Natural killer cell (primary cell): ENCODE data around the gene AASDHPPT. TPM values are rescaled to one million over a fixed set of nuclear protein-coding genes. Genes with fewer than 3 reads are reported as not detected.
A peak's percentile ranks its signal among the peaks of the same experiment; 100 is the strongest.

ENCODE experiments used
- ATAC-seq, 3 donors: fragments of 150-1000 bp in 2 of 3; fragments of 200-7000 bp in 1 of 3; cut with Tn5 transposase; 1 replicate in 1 of 3; 2 replicates in 2 of 3; pipeline ENCODE4 v1.10.0; 2021; ENCODE audit warnings: mild to moderate bottlenecking in 2 of 3, moderate library complexity in 2 of 3
- DNase-seq, 2 donors: peaks; one replicate each; pipeline versions ENCODE4 v3.0.0 to v3.0.0-alpha.2; 2013 to 2021; ENCODE audit warnings: mixed read lengths in 1 of 2
- H3K27ac ChIP-seq: one replicate; pipeline ENCODE4 v1.5.1; 2013; ENCODE audit warnings: mild to moderate bottlenecking, low read length
- H3K27me3 ChIP-seq: one replicate; pipeline ENCODE4 v1.6.1; 2013; ENCODE audit warnings: low read length; ENCODE audit not compliant: control insufficient read depth, insufficient read depth
- H3K36me3 ChIP-seq: one replicate; pipeline ENCODE4 v1.6.1; 2013; ENCODE audit warnings: low read length; ENCODE audit not compliant: control insufficient read depth, insufficient read depth
- H3K4me1 ChIP-seq: one replicate; pipeline ENCODE4 v1.6.1; 2013; ENCODE audit warnings: low read length; ENCODE audit not compliant: control insufficient read depth, insufficient read depth
- H3K4me3 ChIP-seq: one replicate; pipeline ENCODE4 v1.5.1; 2013; ENCODE audit warnings: low read length
- H3K9me3 ChIP-seq: one replicate; pipeline ENCODE4 v1.6.1; 2013; ENCODE audit warnings: low read length; ENCODE audit not compliant: control insufficient read depth, insufficient read depth
- H3K27ac Mint-ChIP-seq, 2 donors: one replicate each; pipeline ENCODE4 v1.8.0; 2022; ENCODE audit warnings: mild to moderate bottlenecking in 2 of 2, mixed read lengths in 2 of 2, moderate library complexity in 1 of 2
- H3K27me3 Mint-ChIP-seq, 2 donors: one replicate each; pipeline ENCODE4 v1.8.0; 2022; ENCODE audit warnings: low read depth in 2 of 2, mixed read lengths in 2 of 2
- H3K36me3 Mint-ChIP-seq: one replicate; pipeline ENCODE4 v1.8.0; 2022; ENCODE audit warnings: mixed read lengths
- H3K4me1 Mint-ChIP-seq, 2 donors: one replicate each; pipeline ENCODE4 v1.8.0; 2022; ENCODE audit warnings: mixed read lengths in 2 of 2
- H3K4me3 Mint-ChIP-seq: one replicate; pipeline ENCODE4 v1.8.0; 2022; ENCODE audit warnings: mild to moderate bottlenecking, moderate library complexity, mixed read lengths
- H3K9me3 Mint-ChIP-seq, 2 donors: one replicate each; pipeline ENCODE4 v1.8.0; 2022; ENCODE audit warnings: mixed read lengths in 2 of 2
- WGBS: methylation state at CpG from one replicate; pipeline ENCODE4 v1.1.7; 2013; ENCODE audit warnings: missing lambda C conversion rate; ENCODE audit not compliant: insufficient coverage; 5-methylcytosine and 5-hydroxymethylcytosine counted together
- intact Hi-C: fragments of 100-400 bp; cut with micrococcal nuclease; formaldehyde crosslinking; loops from one replicate; pipeline ENCODE4 v1.14.2; 2022
- total RNA-seq, 4 donors: library from RNA; stranded (reverse); fragments of 120-200 nt in 1 of 4; gene quantifications; one replicate each; pipeline versions ENCODE4 v1.2.3 to v1.2.4, GENCODE V29; 2013 to 2022
- TF ChIP-seq, protein P1 (sequence below): fragments of 200-600 bp; IDR thresholded peaks from one replicate; pipeline ENCODE4 v1.8.0; 2022; ENCODE audit warnings: antibody characterized with exemption

The AASDHPPT gene
- total RNA-seq, 3 donors from 2014 or later (not counting 1 experiment from before 2014, with no cell fraction given), result 18.7 to 30.6 (median 23.9) TPM

DNA sequence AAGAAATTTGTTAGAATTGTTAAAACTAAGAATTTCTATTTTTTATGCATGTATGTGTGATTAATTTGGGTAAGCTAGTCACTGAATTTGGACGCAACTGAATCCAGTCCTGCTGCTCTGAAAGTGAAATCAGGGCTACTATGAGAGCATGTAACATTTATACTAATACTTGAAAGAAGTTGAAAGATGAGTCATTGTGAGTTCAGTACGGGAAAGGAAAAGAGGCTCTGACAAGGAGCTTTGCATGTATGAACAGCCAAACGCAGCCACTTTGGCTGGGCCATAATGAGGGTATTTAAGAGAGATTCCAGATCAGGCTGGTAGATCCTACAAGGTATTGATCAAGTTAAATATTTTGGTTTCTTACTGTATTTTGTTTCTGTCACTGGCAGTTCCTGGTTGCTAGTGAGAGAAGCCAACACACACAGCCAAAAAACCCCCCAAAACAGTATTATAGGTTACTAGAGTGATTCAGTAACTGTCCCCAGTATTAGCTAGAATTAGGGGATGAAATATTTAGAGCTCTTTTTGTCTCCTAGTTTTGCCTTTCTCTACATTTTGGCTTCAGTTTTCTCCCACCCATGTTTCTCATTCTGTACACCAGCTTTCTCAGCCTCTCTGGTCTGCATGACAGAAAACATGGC is 14.1 kb downstream of the AASDHPPT start:
- H3K9me3 Mint-ChIP-seq, result no peaks in the 10 kb centered on the region
- no peaks in the 10 kb centered on the region for H3K4me1 ChIP-seq
- peaks cover 20 to 34% of the 10 kb centered on the region in 2 donors for H3K4me1 Mint-ChIP-seq
- ATAC-seq (no peak), DNase-seq (no peak)
- H3K27me3 ChIP-seq, result no peaks in the 10 kb centered on the region
- no peak overlapping the region for H3K4me3 Mint-ChIP-seq
- 73% methylated on average over 3 of the region's 3 CpGs for WGBS
- no peaks in the 10 kb centered on the region for H3K36me3 Mint-ChIP-seq
- no peaks in the 10 kb centered on the region for H3K27me3 Mint-ChIP-seq
- H3K9me3 ChIP-seq, result no peaks in the 10 kb centered on the region
- no peak overlapping the region for H3K27ac Mint-ChIP-seq
- intact Hi-C loops, result no loop called here
- H3K27ac ChIP-seq, result no peak overlapping the region
- TF ChIP-seq, protein P1, sequence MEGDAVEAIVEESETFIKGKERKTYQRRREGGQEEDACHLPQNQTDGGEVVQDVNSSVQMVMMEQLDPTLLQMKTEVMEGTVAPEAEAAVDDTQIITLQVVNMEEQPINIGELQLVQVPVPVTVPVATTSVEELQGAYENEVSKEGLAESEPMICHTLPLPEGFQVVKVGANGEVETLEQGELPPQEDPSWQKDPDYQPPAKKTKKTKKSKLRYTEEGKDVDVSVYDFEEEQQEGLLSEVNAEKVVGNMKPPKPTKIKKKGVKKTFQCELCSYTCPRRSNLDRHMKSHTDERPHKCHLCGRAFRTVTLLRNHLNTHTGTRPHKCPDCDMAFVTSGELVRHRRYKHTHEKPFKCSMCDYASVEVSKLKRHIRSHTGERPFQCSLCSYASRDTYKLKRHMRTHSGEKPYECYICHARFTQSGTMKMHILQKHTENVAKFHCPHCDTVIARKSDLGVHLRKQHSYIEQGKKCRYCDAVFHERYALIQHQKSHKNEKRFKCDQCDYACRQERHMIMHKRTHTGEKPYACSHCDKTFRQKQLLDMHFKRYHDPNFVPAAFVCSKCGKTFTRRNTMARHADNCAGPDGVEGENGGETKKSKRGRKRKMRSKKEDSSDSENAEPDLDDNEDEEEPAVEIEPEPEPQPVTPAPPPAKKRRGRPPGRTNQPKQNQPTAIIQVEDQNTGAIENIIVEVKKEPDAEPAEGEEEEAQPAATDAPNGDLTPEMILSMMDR, result no peak
- H3K4me3 ChIP-seq, result no peak overlapping the region
- H3K36me3 ChIP-seq, result peaks cover 57% of the 10 kb centered on the region

DNA sequence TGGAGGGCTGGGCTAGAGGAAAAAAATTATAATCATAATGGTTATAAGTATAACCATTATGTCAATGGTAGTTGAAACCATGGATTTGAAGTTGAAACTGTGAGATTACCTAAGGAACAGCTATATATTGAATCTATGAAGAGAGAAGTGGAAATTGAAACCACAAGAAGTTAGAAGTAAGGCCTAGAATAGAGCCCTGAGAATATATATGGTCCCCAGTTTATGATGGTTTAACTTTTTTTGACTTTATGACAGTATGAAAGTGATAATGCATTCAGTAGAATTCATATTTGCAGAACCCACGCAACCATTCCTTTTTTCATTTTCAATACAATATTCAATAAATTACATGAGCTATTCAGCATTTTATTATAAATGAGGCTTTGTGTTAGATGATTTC is 15.0 kb downstream of the AASDHPPT start:
- Mint-ChIP-seq H3K4me3 (no peak overlapping the region), H3K9me3 (no peaks in the 10 kb centered on the region), H3K4me1 (peaks cover 15 to 29% of the 10 kb centered on the region in 2 donors), H3K27ac (peak overlapping the region in 1 of 2 donors; percentile 26), H3K27me3 (no peaks in the 10 kb centered on the region), H3K36me3 (peaks cover 3% of the 10 kb centered on the region)
- no peaks in the 10 kb centered on the region for H3K9me3 ChIP-seq
- WGBS, result no CpG with 5 or more reads among the region's 1 CpG
- H3K4me3 ChIP-seq, result no peak overlapping the region
- no peak for DNase-seq
- H3K36me3 ChIP-seq, result peaks cover 60% of the 10 kb centered on the region
- intact Hi-C loops, result no loop called here
- TF ChIP-seq, protein P1, result no peak
- H3K27ac ChIP-seq, result no peak overlapping the region
- H3K4me1 ChIP-seq, result no peaks in the 10 kb centered on the region
- no peak for ATAC-seq
- no peaks in the 10 kb centered on the region for H3K27me3 ChIP-seq

DNA sequence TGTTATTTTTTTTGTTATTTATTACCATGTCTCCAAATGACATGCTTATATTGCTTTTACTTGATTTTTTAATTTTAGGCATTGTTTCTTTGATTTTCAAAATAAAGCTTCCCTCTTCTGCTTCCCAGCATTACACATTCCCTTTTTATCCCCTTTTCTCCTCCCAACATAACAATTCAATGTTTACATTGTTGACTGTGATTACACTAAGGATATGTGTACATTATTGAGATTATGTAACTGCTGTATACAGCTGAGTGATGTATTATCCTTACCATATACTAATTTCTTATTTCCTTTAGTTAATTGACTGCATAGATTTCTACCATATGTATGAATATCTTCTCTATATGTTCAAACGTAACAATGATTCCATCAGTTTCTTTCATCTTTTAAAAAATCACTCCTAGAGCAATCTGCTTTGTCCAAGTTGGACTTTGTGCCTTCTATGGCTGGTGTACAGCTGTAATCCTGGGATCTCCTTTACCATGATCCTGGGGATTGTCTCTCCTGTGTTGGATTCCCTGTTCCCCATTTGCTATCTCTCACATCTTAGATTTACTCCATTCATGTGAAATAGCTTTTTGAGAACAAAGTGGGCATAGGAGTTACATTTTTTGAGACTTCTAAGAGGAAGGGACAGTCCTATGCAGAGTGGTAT is 21.6 kb downstream of the AASDHPPT start:
- H3K27me3 ChIP-seq, result no peaks in the 10 kb centered on the region
- peaks cover 46% of the 10 kb centered on the region for H3K36me3 ChIP-seq
- Mint-ChIP-seq H3K4me1 (no peaks in the 10 kb centered on the region), H3K27me3 (no peaks in the 10 kb centered on the region), H3K9me3 (no peaks in the 10 kb centered on the region), H3K27ac (no peak overlapping the region), H3K4me3 (no peak overlapping the region), H3K36me3 (peaks cover 11% of the 10 kb centered on the region)
- no peak overlapping the region for H3K27ac ChIP-seq
- no peak overlapping the region for H3K4me3 ChIP-seq
- DNase-seq (no peak), ATAC-seq (no peak)
- no peaks in the 10 kb centered on the region for H3K9me3 ChIP-seq
- no peaks in the 10 kb centered on the region for H3K4me1 ChIP-seq
- 100% methylated on average over 1 of the region's 1 CpG for WGBS
- intact Hi-C loops, result no loop called here
- TF ChIP-seq, protein P1, result no peak
